ENCODE data around the gene DENND1B. TPM values are rescaled to one million over a fixed set of nuclear protein-coding genes. Genes with fewer than 3 reads are reported as not detected.

DENND1B gene
- total and polyA plus RNA-seq, 9 of the 15 experiments (the other 6 are each of a cell fraction or from before 2014, with no cell fraction given) = 2.1 to 12.1 (median 7.5) TPM

DNA sequence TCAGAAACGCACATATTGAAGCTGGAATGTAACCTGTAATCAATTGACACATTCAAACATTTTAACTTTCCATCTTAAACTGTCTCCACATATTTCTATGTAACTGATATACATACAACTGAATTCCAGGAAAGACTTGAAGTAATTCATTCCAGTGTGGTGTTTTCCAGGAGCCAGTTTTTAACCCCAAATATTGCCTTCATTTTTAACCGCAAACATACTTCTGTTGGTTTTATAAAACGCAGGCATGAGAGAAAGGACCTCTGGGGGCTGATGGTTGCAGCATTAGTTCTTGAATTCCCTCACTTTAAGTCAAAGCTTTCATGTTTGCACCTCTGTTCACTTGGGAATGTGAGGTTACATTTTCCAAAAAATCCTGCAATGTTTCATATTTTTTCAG lies 303.1 kb downstream of the DENND1B start:
- WGBS (ENCODE audit: insufficient coverage, low coverage, missing lambda C conversion rate) = 0% methylated on average over 3 of the region's 3 CpGs
- Histone ChIP-seq H3K4me3 (no peak overlapping the region), H2AFZ (ENCODE audit: low read depth, low read length) (no peak overlapping the region), H3K36me3 (ENCODE audit: control insufficient read depth, insufficient read depth, low read length) (no peaks in the 10 kb centered on the region), H3K4me2 (ENCODE audit: insufficient read depth, low read length) (no peak overlapping the region), H3K9me3 (replicated peaks; ENCODE audit: control insufficient read depth, insufficient read depth, low read depth, low read length) (no peaks in the 10 kb centered on the region), H3K9ac (ENCODE audit: insufficient read depth in 1 of 2, low read depth in 2 of 2, low read length in 2 of 2) (no peak overlapping the region), H3K27ac (ENCODE audit: extremely low read depth, low read depth, low read length) (no peak overlapping the region), H3K9me1 (ENCODE audit: control insufficient read depth, insufficient read depth, low read length) (no peaks in the 10 kb centered on the region), H4K20me1 (replicated peaks; ENCODE audit: control insufficient read depth, insufficient read depth, low read length) (no peaks in the 10 kb centered on the region), H3K27me3 (ENCODE audit: control insufficient read depth in 2 of 2, insufficient read depth in 2 of 2, low read length in 2 of 2) (peaks cover 4 to 7% of the 10 kb centered on the region in 2 experiments; a peak in 4 of 5 replicates), H3K4me1 (replicated peaks in 1 of 2; ENCODE audit: control insufficient read depth in 2 of 2, insufficient read depth in 2 of 2, low read length in 2 of 2) (no peaks in the 10 kb centered on the region), H3K79me2 (ENCODE audit: control insufficient read depth, insufficient read depth, low read length) (no peaks in the 10 kb centered on the region)
- ChIA-PET POLR2A (interaction anchor here (1.0 kb wide), 1 partner anchor 10 kb away, joined by 3 read pairs; no protein-coding TSS in a partner anchor), CTCF (ENCODE audit: low intra/inter-chr PET ratio) (no interaction called here)
- intact Hi-C loops (cut with micrococcal nuclease) (no loop called here), in situ Hi-C loops (cut with MboI) (no loop called here)
- DNase-seq (ENCODE audit: extremely low read depth in 1 of 4, low spot score in 3 of 4) = no peak
- no TSS peak for BruUV-seq (replicated peaks)
- ATAC-seq = no peak
- TF ChIP-seq PYGO2 (tag; IDR thresholded peaks at IDR 0.05) (no peak), BRF1 (IDR thresholded peaks at IDR 0.05; ENCODE audit: borderline replicate concordance, extremely low read depth, insufficient read length) (no peak), ILK (tag; IDR thresholded peaks at IDR 0.05; ENCODE audit: borderline replicate concordance, low read depth) (no peak), ZNF239 (CRISPR knock-in tag; IDR thresholded peaks at IDR 0.05) (no peak), CREBBP (IDR thresholded peaks at IDR 0.05; ENCODE audit: low read depth, low read length) (no peak), ZNF24 (IDR thresholded peaks at IDR 0.05) (no peak), ZNF263 (CRISPR knock-in tag; IDR thresholded peaks at IDR 0.05; ENCODE audit: borderline replicate concordance) (no peak), ZNF695 (CRISPR knock-in tag; IDR thresholded peaks at IDR 0.05) (no peak), YBX1 (IDR thresholded peaks at IDR 0.05) (no peak), HDAC6 (IDR thresholded peaks at IDR 0.05; ENCODE audit: low read depth, low read length) (no peak), RHOXF2B (CRISPR knock-in tag; conservative IDR thresholded peaks at IDR 0.05) (no peak), KDM4B (IDR thresholded peaks at IDR 0.05; ENCODE audit: borderline replicate concordance in 2 of 2, low read depth in 1 of 2) (no peak), WHSC1 (IDR thresholded peaks at IDR 0.05; ENCODE audit: low read length) (no peak), BACH1 (tag; IDR thresholded peaks at IDR 0.05) (no peak), SMAD1 (IDR thresholded peaks at IDR 0.05; ENCODE audit: low read depth, low read length, partially characterized antibody) (no peak)
- TF ChIP-seq, protein P1, sequence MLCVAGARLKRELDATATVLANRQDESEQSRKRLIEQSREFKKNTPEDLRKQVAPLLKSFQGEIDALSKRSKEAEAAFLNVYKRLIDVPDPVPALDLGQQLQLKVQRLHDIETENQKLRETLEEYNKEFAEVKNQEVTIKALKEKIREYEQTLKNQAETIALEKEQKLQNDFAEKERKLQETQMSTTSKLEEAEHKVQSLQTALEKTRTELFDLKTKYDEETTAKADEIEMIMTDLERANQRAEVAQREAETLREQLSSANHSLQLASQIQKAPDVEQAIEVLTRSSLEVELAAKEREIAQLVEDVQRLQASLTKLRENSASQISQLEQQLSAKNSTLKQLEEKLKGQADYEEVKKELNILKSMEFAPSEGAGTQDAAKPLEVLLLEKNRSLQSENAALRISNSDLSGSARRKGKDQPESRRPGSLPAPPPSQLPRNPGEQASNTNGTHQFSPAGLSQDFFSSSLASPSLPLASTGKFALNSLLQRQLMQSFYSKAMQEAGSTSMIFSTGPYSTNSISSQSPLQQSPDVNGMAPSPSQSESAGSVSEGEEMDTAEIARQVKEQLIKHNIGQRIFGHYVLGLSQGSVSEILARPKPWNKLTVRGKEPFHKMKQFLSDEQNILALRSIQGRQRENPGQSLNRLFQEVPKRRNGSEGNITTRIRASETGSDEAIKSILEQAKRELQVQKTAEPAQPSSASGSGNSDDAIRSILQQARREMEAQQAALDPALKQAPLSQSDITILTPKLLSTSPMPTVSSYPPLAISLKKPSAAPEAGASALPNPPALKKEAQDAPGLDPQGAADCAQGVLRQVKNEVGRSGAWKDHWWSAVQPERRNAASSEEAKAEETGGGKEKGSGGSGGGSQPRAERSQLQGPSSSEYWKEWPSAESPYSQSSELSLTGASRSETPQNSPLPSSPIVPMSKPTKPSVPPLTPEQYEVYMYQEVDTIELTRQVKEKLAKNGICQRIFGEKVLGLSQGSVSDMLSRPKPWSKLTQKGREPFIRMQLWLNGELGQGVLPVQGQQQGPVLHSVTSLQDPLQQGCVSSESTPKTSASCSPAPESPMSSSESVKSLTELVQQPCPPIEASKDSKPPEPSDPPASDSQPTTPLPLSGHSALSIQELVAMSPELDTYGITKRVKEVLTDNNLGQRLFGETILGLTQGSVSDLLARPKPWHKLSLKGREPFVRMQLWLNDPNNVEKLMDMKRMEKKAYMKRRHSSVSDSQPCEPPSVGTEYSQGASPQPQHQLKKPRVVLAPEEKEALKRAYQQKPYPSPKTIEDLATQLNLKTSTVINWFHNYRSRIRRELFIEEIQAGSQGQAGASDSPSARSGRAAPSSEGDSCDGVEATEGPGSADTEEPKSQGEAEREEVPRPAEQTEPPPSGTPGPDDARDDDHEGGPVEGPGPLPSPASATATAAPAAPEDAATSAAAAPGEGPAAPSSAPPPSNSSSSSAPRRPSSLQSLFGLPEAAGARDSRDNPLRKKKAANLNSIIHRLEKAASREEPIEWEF (CRISPR knock-in tag; IDR thresholded peaks at IDR 0.05) = no peak
- no peak for FAIRE-seq
